NCI-H460 (cell line): ENCODE measurements around the gene PLOD1. TPM values are rescaled to one million over a fixed set of nuclear protein-coding genes. Genes with fewer than 3 reads are reported as not detected.

Source experiments
- small RNA-seq, 2 experiments: library from RNA; depleted of rRNA; stranded (forward); fragments of <200 nt; gene quantifications; one replicate each; pipeline ENCODE3, GENCODE V24; 2014
- total RNA-seq: library from RNA; depleted of rRNA; stranded (reverse); fragments of >200 nt; shearing (Covaris generic); gene quantifications from 2 replicates; pipeline ENCODE4 v1.2.3, GENCODE V29; 2014; rRNA removed

Gene PLOD1
- total RNA-seq, 1 experiment from 2014 or later = 69.1 TPM

Small RNA genes within 50 kb of the gene (small RNA-seq; reads per million reads assigned to genes)
- gene AL096840.1 (0 reads per million in 2 experiments), gene RF00019 (0 reads per million in 2 experiments), gene RNU5E-4P (18.3 to 147 reads per million in 2 experiments)

Other genes starting within 250 kb of the PLOD1 start
- 0.02 and 0.03 TPM in 2 replicates for gene DRAXIN, start 243.0 kb upstream of the PLOD1 start, total RNA-seq
- 29.1 and 34.3 TPM in 2 replicates for gene AGTRAP, start 198.6 kb upstream of the PLOD1 start, total RNA-seq
- gene C1orf167, start 172.5 kb upstream of the PLOD1 start, total RNA-seq = 0.14 TPM in 1 of 2 replicates, not detected in the other
- 5.2 and 6.0 TPM in 2 replicates for gene MTHFR, start 128.8 kb upstream of the PLOD1 start, total RNA-seq
- 4.0 and 6.5 TPM in 2 replicates for gene CLCN6, start 128.5 kb upstream of the PLOD1 start, total RNA-seq
- gene NPPA, start 86.9 kb upstream of the PLOD1 start, total RNA-seq = not detected in 2 replicates
- gene NPPB, start 75.8 kb upstream of the PLOD1 start, total RNA-seq = not detected in 2 replicates
- gene KIAA2013, start 8.3 kb upstream of the PLOD1 start, total RNA-seq = 33.8 and 40.3 TPM in 2 replicates
- 29.8 and 32.0 TPM in 2 replicates for gene MFN2, start 45.7 kb downstream of the PLOD1 start, total RNA-seq
- 17.6 and 24.2 TPM in 2 replicates for gene MIIP, start 84.8 kb downstream of the PLOD1 start, total RNA-seq
- 1.4 and 1.8 TPM in 2 replicates for gene TNFRSF8, start 128.6 kb downstream of the PLOD1 start, total RNA-seq
- gene TNFRSF1B, start 232.3 kb downstream of the PLOD1 start, total RNA-seq = 0.92 and 2.0 TPM in 2 replicates